HG02852 (cell line): ENCODE measurements around the gene CATSPER1.

Experiments used
- ATAC-seq: cut with Tn5 transposase; IDR thresholded peaks from one replicate; pipeline ENCODE4 v1.9.1; 2021; ENCODE audit warnings: mild to moderate bottlenecking, moderate library complexity; ENCODE audit not compliant: unreplicated experiment

The CATSPER1 gene

DNA sequence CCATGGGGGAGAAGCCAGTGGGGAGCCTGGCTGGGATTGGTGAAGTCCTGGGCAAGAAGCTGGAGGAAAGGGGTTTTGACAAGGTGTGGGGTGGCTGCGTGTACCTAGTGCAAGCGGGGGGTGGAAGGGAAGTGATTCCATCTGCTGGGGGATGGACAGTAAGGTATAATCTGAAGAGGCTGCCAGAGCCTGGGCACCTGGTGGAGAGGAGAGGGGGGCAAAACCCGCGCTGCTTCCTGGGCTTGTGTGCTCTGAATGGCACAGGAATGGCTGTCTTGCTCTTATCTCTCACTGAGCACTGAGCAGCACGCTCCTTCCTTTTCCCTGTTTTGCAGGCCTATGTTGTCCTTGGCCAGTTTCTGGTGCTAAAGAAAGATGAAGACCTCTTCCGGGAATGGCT lies 23.0 kb downstream of the CATSPER1 start:
- no peak for ATAC-seq

DNA sequence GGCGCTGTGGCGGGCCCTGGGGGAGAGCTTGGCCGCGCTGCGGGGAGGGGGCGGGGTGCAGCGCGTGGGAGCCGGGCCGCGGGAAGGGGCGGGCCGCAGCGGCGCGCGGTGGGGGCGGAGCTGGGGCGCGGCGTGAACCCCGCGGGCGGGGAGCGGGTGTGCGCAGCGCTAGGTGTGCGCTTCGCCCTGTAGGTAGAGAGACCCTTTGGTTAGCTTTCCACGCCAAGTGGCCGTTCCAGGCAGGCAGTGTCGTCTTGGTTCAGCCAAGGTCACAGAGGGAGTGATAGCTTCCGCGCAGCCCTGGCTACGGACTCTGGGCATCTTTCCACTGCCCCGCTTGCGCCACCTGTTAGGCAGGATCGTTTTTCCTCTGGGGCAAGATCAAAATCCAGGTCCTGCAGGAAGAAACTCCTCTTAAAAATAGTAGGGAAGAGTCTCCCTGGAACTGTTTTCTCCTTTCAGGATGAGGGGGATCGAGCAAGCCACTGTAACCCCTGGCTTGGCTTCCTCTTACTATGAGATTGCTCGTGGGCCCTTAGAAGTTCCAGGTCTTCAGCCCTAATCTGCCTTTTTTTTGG lies 23.5 kb downstream of the CATSPER1 start:
- peak; percentile 40 for ATAC-seq

DNA sequence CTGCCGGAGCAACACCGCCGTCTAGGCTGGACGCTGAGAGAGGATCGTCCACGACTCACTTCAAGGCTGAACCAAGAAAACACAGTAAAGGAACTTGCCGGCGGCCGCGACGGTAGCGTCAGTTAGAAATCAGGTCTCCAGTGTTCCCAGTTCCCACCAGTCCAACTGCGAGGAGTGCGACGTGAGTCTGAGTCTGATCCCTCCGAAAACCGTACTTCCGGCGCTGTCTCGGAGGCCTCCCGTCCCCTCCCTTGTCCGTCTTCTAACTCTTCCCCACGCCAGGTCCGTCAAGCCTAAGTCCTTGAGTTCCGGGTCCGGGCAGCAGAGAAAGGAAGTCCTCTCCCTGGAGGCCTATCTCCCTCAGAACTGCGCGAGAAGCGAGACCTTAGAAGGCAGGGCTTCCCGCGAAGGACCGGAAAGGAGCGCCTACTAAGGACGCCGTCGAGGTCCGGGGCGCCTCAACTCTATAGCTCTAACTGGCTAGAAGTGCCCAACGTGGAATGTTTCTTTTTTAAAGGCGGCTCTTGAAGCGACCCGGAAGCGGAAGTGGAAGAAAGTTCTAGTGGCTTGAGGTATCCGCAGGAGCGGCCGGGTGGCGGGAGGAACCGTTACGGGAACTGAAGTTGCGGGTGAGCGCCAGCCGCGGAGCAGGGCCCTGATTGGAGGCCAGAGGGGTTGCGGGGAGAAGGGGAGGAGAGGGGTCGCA lies 24.2 kb downstream of the CATSPER1 start, which contains the start of the genes BANF1 and EIF1AD:
Gene BANF1, plus strand, starts transcription at position 562 of the 706 bp plus-strand sequence. CDS start 748 bp downstream, outside the sequence.
Gene EIF1AD, minus strand, starts transcription at position 216 of the 706 bp plus-strand sequence. CDS start 1,768 bp downstream, outside the sequence.
- ATAC-seq: peak; percentile 77

DNA sequence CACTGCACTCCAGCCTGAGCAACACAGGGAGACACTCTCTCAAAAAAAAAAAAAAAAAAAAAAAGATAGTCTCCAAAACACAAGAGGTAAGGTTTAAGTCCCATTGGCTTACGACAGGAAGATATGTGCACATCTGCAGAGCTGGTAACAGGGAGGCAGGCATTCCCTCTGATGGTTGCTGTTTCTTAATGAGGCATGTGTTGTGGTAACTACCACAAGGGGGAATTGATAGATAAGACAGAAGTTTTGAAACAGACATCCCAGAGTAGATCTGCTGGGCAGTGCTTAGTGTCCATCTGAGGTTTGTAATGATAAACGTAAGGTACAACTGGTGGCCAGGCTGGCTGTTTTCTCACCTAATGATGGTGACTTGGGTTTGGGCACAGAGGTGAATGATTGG lies 29.0 kb downstream of the CATSPER1 start:
- no peak for ATAC-seq

DNA sequence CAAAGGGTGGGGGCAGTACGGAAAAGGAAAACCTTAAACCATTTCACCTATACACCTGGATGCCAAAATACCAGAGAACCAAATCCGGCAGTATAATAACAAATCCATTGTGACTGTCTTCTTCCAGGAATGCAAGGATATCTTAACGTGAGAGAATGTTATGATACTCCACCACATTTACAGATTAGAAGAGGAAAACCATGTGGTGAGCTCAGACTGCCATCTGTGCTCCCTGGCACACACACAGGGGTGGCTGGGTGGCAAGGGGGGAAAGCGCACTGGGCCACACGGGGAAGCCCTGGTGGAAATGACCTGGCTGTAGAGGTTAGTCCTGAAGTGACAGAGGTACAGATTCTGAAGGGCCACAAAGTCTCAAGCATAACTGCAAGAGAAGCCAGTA lies 34.2 kb downstream of the CATSPER1 start:
- no peak for ATAC-seq

DNA sequence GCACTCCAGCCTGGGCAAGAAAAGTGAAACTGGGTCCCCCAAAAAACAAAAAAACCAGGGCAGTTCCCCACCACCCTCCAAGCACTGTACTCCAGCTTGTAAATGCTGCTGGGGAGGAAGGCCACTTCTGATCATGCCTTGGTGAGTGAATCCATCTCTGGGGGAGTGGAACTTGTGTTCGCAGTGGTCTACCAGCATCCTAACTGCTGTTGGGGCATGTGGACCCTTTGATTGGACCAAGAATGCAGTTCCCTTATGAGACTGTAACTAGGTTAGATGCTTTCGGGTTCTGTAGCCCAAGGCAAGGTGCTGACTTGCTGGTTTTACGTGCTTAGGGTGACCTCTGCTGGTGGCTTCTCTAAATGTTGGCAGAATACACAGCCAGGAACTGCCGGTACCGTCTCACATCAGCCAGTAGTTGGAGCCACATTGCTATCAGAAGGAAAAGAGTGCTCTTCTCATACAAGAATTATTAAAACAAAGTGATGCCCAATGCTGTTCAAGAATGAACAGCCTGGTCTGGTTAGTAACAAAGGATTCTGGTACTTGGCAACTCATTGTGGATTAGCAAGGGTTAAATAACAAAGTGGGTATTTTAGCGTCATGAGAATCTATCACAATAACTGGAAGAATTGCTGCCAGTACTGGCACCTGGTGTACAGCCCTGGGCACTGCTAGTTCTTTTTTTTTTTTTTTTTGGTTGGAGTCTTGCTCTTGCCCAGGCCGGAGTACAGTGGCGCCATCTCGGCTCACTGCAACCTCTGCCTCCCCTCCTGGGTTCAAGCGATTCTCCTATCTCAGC lies 37.3 kb downstream of the CATSPER1 start:
- peak; percentile 81 for ATAC-seq

DNA sequence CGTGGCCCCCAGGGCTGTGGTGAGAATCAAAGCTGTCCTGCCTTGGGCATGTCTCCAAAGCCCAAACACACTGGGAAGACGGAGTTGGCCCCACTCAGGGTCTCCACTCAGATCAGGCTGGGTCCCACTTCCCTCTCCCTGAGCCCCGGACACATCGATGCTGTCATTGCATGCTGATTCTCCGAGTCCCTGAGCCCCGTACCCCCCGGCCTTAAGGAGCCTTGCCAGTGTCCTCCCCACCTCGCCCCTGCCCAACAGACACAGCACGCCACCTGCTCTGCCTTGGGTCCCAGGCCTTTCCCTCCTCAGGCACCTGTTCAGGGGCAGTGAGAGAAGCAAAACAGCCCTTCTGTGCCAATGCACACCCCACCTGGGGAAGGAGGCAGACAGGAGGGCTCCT lies 38.9 kb downstream of the CATSPER1 start:
- no peak for ATAC-seq

DNA sequence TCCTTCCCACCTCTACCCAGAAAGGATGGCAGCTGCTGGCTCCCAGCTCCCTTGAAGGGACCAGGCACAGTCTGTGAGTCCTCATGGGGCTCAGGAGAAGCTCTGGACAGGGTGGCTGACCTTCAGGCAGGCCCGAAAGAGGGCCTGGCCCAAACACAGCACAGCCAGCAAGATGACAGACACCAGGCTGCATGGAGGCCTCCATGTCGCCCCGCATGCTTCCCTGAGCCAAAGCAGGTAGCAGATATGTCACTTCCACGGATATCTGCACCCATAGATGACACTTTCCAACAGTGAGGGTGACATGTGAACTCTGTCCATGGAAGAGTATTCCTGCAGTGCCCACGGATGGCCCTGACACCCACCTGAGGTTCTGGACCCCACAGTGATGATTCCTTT lies 42.7 kb downstream of the CATSPER1 start:
- no peak for ATAC-seq

DNA sequence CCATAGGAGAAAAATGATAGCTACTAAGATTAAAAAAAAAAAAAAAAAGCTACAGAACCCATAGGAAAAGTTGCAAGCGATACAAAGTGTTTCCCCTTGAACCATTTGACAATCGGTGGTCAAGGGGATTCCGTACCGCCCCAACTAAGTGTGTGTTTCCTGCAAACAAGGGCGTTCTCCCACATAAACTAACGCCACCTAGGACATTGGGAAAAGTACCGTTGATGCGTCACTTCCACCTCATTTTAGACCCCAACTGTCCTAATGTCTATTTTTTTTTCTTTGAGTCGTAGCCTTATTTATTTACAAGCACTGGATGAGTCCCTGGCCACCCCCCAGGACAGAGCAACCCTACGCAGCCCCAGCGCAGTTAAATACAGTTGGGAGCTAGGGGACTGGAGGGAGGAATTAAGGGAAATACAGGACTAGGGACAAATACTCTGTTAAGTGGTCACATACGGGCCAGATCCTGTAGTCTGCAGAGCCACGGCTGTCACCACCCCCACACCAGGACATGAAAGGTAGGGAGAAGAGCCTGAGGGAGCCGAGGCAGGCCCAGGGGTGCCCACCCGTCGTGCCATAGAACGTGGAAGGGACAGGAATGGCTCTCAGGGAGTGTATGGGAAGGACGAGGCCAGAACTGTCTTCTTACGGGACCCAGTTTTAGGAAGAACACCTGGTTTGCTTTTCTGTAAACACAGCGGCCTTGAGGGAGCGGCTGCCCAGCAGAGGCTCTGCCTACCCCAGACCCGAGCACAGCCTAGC lies 43.3 kb downstream of the CATSPER1 start:
- ATAC-seq: no peak

DNA sequence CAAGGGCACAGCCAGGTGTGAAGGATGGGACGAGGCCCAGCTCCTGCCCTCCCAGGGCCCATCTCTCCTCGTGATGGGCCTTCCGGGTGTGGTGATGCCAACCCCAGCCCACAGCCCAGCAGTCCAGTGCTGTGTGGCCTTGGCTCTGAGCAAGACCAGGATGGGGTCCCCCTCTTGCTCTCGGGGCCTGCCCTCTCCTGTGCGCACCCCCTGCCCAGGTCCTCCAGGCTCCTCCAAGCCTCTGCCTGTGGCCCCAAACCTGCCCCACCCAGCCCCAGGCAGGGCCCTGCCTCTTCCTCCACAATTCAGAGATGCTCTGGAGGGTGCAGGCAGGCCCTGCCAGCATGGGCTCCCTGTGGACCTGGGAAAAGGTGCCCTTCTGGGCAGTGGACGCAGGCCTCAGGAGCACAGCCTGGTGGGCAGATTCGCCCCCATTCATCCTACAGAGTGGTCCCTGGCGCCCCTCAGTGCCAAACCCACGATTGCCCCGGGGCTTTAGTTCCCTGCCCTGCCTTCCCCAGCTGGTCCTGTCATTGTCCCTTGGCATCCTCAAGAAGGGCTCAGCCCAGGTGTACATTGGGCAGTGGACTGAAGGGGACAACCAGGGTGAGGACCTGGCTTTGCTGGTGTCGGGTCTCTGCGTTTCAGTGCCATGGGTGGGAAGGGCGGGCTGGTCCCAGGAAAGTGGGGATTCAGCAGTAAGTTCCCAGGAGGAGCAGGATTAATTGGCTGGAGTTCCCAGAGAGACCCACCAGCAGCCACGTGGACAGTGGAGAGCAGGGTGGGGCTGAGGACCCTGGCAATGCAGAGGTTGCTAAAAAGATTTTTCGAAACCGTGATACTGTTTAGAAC lies 44.1 kb downstream of the CATSPER1 start:
- no peak for ATAC-seq

DNA sequence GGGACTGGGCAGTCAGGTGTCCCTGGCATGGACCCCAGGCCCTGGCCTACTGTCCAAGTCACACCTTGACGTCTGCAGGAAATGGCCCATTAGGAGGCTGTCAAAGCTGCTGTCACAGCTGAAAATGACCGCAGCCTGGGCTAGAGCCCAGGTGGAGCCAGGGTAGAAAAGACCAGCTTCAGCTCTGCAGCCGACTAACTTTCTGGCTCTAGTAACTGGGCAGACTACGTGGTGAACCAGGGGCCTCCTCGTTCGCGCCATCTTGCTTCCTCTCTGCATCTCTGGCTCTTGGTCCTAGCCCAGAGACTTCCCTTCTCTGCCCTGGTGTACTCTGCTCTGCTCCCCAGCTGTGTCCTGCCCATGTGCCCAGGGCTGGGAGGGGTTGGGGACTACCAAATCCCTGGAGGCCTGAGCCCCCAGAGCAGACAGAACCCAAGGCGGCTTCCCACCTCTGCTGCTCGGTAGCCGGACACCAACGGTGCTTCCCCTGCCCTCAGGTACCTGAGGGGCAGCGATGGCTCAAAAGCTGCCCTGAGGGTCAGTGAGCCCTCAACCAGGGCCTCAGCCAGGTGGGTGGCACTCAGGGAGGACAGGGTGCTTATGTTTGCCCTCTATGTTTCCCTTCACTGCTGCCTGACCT lies 45.1 kb downstream of the CATSPER1 start:
- no peak for ATAC-seq

DNA sequence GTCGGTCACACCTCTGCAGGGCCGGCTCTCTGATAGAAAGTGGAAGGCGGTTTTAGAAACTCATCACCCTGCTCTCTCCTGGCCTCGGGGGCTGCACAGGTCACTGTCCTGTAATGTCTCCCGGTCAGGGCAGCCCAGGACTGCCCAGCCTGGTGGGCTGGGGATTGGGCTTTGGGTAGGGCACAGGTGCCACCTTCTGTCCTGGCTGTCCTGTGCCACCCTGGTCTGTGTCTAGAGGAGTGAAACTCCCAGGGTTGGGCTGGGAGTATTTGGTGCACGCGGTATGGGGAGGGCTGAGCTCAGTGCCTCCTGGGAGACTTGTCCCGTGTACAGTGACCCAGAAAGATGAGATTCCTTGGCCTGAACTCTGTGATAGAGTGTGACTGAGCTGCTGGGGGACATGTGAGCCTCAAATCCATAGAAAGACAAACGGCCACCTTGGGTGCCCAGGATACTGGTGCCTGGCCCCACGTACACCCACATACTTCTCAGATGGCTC lies 47.0 kb downstream of the CATSPER1 start:
- ATAC-seq: no peak

DNA sequence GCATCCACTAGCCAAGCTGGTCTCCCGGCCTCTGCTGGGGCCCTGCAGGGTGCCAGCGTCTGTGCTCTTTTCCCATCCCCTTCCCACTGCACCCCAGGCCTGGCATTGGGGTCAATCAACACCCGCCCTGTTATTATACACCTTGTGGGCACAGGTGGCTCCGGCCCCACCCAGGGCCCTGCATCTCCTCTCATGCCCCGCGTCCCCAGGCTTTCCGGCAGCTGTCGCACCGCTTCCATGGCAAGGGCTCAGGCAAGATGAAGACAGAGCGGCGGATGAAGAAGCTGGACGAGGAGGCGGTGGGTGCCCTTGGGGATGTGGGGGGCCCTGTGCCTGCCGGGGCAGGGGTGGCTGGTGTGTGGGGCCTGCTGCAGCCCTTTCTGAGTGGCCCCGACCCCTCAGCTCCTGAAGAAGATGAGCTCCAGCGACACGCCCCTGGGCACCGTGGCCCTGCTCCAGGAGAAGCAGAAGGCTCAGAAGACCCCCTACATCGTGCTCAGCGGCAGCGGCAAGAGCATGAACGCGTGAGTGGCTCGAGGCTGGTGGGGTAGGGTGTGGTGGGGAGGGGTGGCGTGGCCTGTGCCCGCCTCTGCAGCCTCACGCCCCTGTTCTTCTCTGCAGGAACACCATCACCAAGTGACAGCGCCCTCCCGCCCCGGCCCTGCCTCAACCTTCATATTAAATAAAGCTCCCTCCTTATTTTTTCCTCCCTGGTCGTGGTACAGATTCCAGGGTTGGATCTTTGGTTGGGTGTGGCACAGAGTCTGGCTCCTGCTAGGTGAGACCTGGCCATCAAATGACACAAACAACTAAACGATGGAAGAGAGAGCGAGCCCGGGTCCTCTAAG lies 47.7 kb downstream of the CATSPER1 start:
- ATAC-seq: no peak

DNA sequence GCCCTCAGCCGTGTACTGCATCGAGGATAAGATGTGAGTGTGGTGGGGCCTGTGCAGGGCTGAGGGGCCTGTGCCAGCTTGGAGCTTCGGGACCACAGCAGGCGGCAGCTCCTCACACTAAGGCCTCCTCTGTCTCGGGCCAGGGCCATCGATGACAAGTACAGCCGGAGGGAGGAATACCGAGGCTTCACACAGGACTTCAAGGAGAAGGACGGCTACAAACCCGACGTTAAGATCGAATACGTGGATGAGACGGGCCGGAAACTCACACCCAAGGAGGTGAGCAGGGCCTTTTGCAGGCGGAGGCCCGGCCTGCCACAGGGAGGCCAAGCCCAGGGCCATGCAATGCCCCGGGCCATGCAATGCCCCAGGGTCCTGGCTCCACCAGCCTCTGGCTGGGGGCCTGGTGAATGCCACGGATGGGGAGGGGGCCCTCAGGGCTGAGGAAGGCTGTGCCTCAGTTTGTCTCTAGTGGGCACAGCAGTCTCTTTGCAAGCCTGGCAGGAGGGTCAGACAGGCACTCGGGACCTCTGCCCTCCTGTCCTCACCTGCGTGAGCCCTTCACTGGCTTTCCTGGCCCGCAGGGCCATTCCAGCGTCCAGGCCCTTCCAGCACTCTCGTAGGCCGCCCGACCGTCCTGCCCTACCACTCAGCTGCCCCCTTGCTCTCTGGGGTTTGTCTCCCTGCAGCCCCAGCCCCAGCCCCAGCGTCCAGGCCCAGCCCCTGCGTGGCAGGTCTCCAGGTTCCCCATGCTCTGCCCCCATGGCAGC lies 48.5 kb downstream of the CATSPER1 start:
- no peak for ATAC-seq

DNA sequence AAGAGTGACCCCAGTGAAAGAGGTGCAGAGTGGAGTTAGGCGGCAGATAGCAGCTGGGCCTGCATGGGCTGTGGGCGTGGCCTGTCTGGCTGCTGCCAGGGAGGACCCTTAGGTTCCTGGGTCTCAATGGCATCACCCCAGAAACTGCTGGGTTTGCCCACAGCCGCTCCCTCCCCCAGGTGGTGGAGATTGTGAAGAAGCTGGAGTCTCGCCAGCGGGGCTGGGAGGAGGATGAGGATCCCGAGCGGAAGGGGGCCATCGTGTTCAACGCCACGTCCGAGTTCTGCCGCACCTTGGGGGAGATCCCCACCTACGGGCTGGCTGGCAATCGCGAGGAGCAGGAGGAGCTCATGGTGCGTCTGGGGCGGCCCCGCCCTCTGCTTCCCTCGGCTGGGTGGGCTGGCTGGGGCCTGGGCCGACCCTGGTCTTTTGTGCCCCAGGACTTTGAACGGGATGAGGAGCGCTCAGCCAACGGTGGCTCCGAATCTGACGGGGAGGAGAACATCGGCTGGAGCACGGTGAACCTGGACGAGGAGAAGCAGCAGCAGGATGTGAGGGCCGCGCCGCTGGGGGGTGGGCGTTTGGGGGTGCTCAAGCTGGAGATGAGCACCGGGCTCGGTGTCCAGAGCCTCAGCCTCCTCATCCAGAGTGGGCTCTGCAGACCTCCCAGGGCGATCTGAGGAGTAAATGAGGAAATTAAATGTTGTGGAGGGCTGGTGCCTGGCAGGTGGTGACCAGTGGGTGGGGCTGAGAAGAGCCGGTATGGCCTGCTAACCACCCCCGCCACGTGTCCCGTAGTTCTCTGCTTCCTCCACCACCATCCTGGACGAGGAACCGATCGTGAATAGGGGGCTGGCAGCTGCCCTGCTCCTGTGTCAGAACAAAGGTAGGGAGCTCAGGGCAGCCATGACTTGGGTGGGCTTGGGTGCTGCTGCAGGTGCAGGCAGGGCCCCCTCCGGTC lies 49.8 kb downstream of the CATSPER1 start:
- no peak for ATAC-seq

DNA sequence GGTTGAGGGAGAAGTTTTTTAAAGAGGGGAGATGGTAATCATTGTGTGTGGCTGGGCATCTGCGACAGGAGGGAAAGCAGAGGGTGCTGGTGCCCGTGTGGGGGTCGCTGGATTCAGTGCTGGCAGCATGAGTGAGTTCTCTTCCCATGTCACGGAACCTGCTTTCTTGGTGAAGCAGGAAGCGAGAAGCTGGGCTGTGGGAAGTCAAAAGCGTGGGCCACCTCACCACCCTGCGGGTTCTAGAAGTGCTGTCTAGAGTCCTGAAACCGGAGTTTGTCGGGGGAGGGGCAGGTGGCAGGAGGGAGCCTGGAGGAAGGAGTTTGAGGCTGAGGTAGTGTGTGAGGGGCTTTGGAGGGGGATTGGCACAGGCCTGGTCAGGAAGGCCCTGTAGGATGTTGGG lies 50.5 kb downstream of the CATSPER1 start:
- no peak for ATAC-seq
